Measurements from ENCODE around the gene RILP. TPM values are rescaled to one million over a fixed set of nuclear protein-coding genes. Genes with fewer than 3 reads are reported as not detected.

RILP gene
- total RNA-seq, 1 donor from 2014 or later: 7.4 TPM

- no peaks in the 10 kb centered on the region for H3K9me3 Mint-ChIP-seq
- no peak for DNase-seq (ENCODE audit: low spot score)
These were observed 29.2 kb downstream of the RILP start for GRCh38 chr17:1620486-1620885.

GRCh38 chr17:1617620-1618174 is 32.0 kb downstream of the RILP start:
- DNase-seq (ENCODE audit: low spot score): no peak
- intact Hi-C loops (cut with micrococcal nuclease): no loop called here
- Mint-ChIP-seq H3K27me3 (ENCODE audit: insufficient read depth) (no peaks in the 10 kb centered on the region), H3K4me3 (no peak overlapping the region), H3K27ac (no peak overlapping the region), H3K4me1 (ENCODE audit: low read depth) (no peaks in the 10 kb centered on the region), H3K9me3 (no peaks in the 10 kb centered on the region), H3K36me3 (ENCODE audit: low read depth) (no peaks in the 10 kb centered on the region)

More at GRCh38 chr17:1620486-1620885, 29.2 kb downstream of the RILP start:
- Mint-ChIP-seq H3K27me3 (ENCODE audit: insufficient read depth) (no peaks in the 10 kb centered on the region), H3K4me3 (no peak overlapping the region), H3K36me3 (ENCODE audit: low read depth) (no peaks in the 10 kb centered on the region), H3K27ac (no peak overlapping the region), H3K4me1 (ENCODE audit: low read depth) (no peaks in the 10 kb centered on the region)
- intact Hi-C loops (cut with micrococcal nuclease): no loop called here

- intact Hi-C loops (cut with micrococcal nuclease): no loop called here
- Mint-ChIP-seq H3K27me3 (ENCODE audit: insufficient read depth) (no peaks in the 10 kb centered on the region), H3K9me3 (no peaks in the 10 kb centered on the region)
These were observed 33.6 kb downstream of the RILP start for GRCh38 chr17:1616101-1616500.

GRCh38 chr17:1612400-1612799 is 37.3 kb downstream of the RILP start:
- peaks cover 7% of the 10 kb centered on the region for H3K4me1 Mint-ChIP-seq (ENCODE audit: low read depth)
- no peaks in the 10 kb centered on the region for H3K27me3 Mint-ChIP-seq (ENCODE audit: insufficient read depth)
- no peak overlapping the region for H3K4me3 Mint-ChIP-seq
- H3K9me3 Mint-ChIP-seq: no peaks in the 10 kb centered on the region
- H3K27ac Mint-ChIP-seq: no peak overlapping the region
- no peaks in the 10 kb centered on the region for H3K36me3 Mint-ChIP-seq (ENCODE audit: low read depth)
- no peak for DNase-seq (ENCODE audit: low spot score)
- intact Hi-C loops (cut with micrococcal nuclease): no loop called here

More at GRCh38 chr17:1616101-1616500, 33.6 kb downstream of the RILP start:
- Mint-ChIP-seq H3K4me3 (no peak overlapping the region), H3K4me1 (ENCODE audit: low read depth) (no peaks in the 10 kb centered on the region), H3K36me3 (ENCODE audit: low read depth) (no peaks in the 10 kb centered on the region), H3K27ac (no peak overlapping the region)
- no peak for DNase-seq (ENCODE audit: low spot score)

- H3K4me3 Mint-ChIP-seq: no peak overlapping the region
- H3K4me1 Mint-ChIP-seq (ENCODE audit: low read depth): peaks cover 14% of the 10 kb centered on the region
- no peaks in the 10 kb centered on the region for H3K27me3 Mint-ChIP-seq (ENCODE audit: insufficient read depth)
- no peaks in the 10 kb centered on the region for H3K36me3 Mint-ChIP-seq (ENCODE audit: low read depth)
- H3K9me3 Mint-ChIP-seq: no peaks in the 10 kb centered on the region
- no peak overlapping the region for H3K27ac Mint-ChIP-seq
- intact Hi-C loops (cut with micrococcal nuclease): no loop called here
- no peak for DNase-seq (ENCODE audit: low spot score)
These were observed 38.0 kb downstream of the RILP start for GRCh38 chr17:1611715-1612114.

- H3K27ac Mint-ChIP-seq: no peak overlapping the region
- no peak overlapping the region for H3K4me3 Mint-ChIP-seq
- intact Hi-C loops (cut with micrococcal nuclease): no loop called here
These were observed 41.0 kb downstream of the RILP start for GRCh38 chr17:1608676-1609075.

GRCh38 chr17:1607971-1608320 is 41.7 kb downstream of the RILP start:
- no peaks in the 10 kb centered on the region for H3K9me3 Mint-ChIP-seq
- intact Hi-C loops (cut with micrococcal nuclease): loop anchor here (1.0 kb wide), 1 partner anchor 20 kb away; the partner anchor contains the start of gene SLC43A2
- no peak overlapping the region for H3K4me3 Mint-ChIP-seq
- no peaks in the 10 kb centered on the region for H3K36me3 Mint-ChIP-seq (ENCODE audit: low read depth)
- peak overlapping the region; percentile 84 for H3K27ac Mint-ChIP-seq
- H3K27me3 Mint-ChIP-seq (ENCODE audit: insufficient read depth): no peaks in the 10 kb centered on the region
- peaks cover 20% of the 10 kb centered on the region for H3K4me1 Mint-ChIP-seq (ENCODE audit: low read depth)
- no peak for DNase-seq (ENCODE audit: low spot score)

More at GRCh38 chr17:1608676-1609075, 41.0 kb downstream of the RILP start:
- Mint-ChIP-seq H3K36me3 (ENCODE audit: low read depth) (no peaks in the 10 kb centered on the region), H3K4me1 (ENCODE audit: low read depth) (peaks cover 20% of the 10 kb centered on the region), H3K9me3 (no peaks in the 10 kb centered on the region), H3K27me3 (ENCODE audit: insufficient read depth) (no peaks in the 10 kb centered on the region)
- no peak for DNase-seq (ENCODE audit: low spot score)

- H3K4me3 Mint-ChIP-seq: no peak overlapping the region
- DNase-seq (ENCODE audit: low spot score): no peak
- H3K36me3 Mint-ChIP-seq (ENCODE audit: low read depth): no peaks in the 10 kb centered on the region
- peaks cover 20% of the 10 kb centered on the region for H3K4me1 Mint-ChIP-seq (ENCODE audit: low read depth)
- H3K27me3 Mint-ChIP-seq (ENCODE audit: insufficient read depth): no peaks in the 10 kb centered on the region
- H3K9me3 Mint-ChIP-seq: peaks cover 4% of the 10 kb centered on the region
- peak overlapping the region; percentile 84 for H3K27ac Mint-ChIP-seq
- intact Hi-C loops (cut with micrococcal nuclease): no loop called here
These were observed 43.2 kb downstream of the RILP start for GRCh38 chr17:1606352-1606985.

- Mint-ChIP-seq H3K4me1 (ENCODE audit: low read depth) (peaks cover 20% of the 10 kb centered on the region), H3K27ac (peak overlapping the region; percentile 52), H3K9me3 (peaks cover 10% of the 10 kb centered on the region), H3K36me3 (ENCODE audit: low read depth) (no peaks in the 10 kb centered on the region), H3K4me3 (no peak overlapping the region), H3K27me3 (ENCODE audit: insufficient read depth) (no peaks in the 10 kb centered on the region)
- intact Hi-C loops (cut with micrococcal nuclease): no loop called here
- no peak for DNase-seq (ENCODE audit: low spot score)
These were observed 43.9 kb downstream of the RILP start for GRCh38 chr17:1605681-1606351.

- peaks cover 20% of the 10 kb centered on the region for H3K4me1 Mint-ChIP-seq (ENCODE audit: low read depth)
- no peak overlapping the region for H3K4me3 Mint-ChIP-seq
- peaks cover 12% of the 10 kb centered on the region for H3K9me3 Mint-ChIP-seq
- intact Hi-C loops (cut with micrococcal nuclease): no loop called here
- H3K27me3 Mint-ChIP-seq (ENCODE audit: insufficient read depth): no peaks in the 10 kb centered on the region
- H3K36me3 Mint-ChIP-seq (ENCODE audit: low read depth): no peaks in the 10 kb centered on the region
- H3K27ac Mint-ChIP-seq: no peak overlapping the region
- no peak for DNase-seq (ENCODE audit: low spot score)
These were observed 44.7 kb downstream of the RILP start for GRCh38 chr17:1604831-1605528.

- peaks cover 2% of the 10 kb centered on the region for H3K27me3 Mint-ChIP-seq (ENCODE audit: insufficient read depth)
- intact Hi-C loops (cut with micrococcal nuclease): no loop called here
These were observed 48.1 kb downstream of the RILP start for GRCh38 chr17:1601571-1601970.

GRCh38 chr17:1598399-1599095 is 51.1 kb downstream of the RILP start:
- no peaks in the 10 kb centered on the region for H3K4me1 Mint-ChIP-seq (ENCODE audit: low read depth)

More at GRCh38 chr17:1601571-1601970, 48.1 kb downstream of the RILP start:
- peaks cover 6% of the 10 kb centered on the region for H3K4me1 Mint-ChIP-seq (ENCODE audit: low read depth)
- no peak overlapping the region for H3K4me3 Mint-ChIP-seq
- no peak for DNase-seq (ENCODE audit: low spot score)
- no peaks in the 10 kb centered on the region for H3K36me3 Mint-ChIP-seq (ENCODE audit: low read depth)
- H3K27ac Mint-ChIP-seq: no peak overlapping the region
- H3K9me3 Mint-ChIP-seq: peaks cover 12% of the 10 kb centered on the region

More at GRCh38 chr17:1598399-1599095, 51.1 kb downstream of the RILP start:
- peaks cover 12% of the 10 kb centered on the region for H3K9me3 Mint-ChIP-seq
- peaks cover 5% of the 10 kb centered on the region for H3K27me3 Mint-ChIP-seq (ENCODE audit: insufficient read depth)
- no peak for DNase-seq (ENCODE audit: low spot score)
- no peak overlapping the region for H3K4me3 Mint-ChIP-seq
- intact Hi-C loops (cut with micrococcal nuclease): no loop called here
- no peak overlapping the region for H3K27ac Mint-ChIP-seq
- H3K36me3 Mint-ChIP-seq (ENCODE audit: low read depth): no peaks in the 10 kb centered on the region

All from activated T-helper 1 cell treated with anti-CD3 and anti-CD28 coated beads, Interleukin-12 subunit alpha, Interleukin-12 subunit beta, Interleukin-2, Interleukin-4 antibody, amounts not matched to agents 30 ng/mL and 10 ng/mL and 1 ng/mL, durations not matched to agents 14 hours and 24 hours and 36 hours (primary cell).